HCT116 (cell line): ENCODE data around the gene TMTC2. TPM values are rescaled to one million over a fixed set of nuclear protein-coding genes. Genes with fewer than 3 reads are reported as not detected.

Experiments
- ATAC-seq: fragments of 200-7000 bp; cut with Tn5 transposase; 2 replicates; pipeline ENCODE4 v1.9.1; 2020; ENCODE audit warnings: mild to moderate bottlenecking, moderate library complexity
- BruUV-seq: library from RNA; stranded (reverse); fragments of 400-500 nt; replicated peaks from 2 replicates; lab custom pipeline; 2021; lab: Mats Ljungman, UMichigan
- CTCF ChIA-PET: fragments of 300-600 bp; sonication (Branson Sonifier 250); formaldehyde crosslinking; loops from one replicate; lab custom pipeline; 2021; ENCODE audit warnings: antibody characterized with exemption; lab: Charles Lee
- POLR2A ChIA-PET: fragments of 300-600, 350-600 bp; sonication (Branson Sonifier 250); formaldehyde crosslinking; loops from one replicate; lab custom pipeline; 2021; ENCODE audit warnings: antibody characterized with exemption; lab: Charles Lee
- RAD21 ChIA-PET, 2 experiments: fragments of 300-600 bp; sonication (Branson Sonifier 250); formaldehyde crosslinking; loops; one replicate each; lab custom pipeline; 2023; ENCODE audit warnings: low total read pairs in 2 of 2; ENCODE audit not compliant: uncharacterized antibody in 2 of 2, unreplicated experiment in 2 of 2, low non-redundant PET in 1 of 2; lab: Charles Lee
- DNase-seq: peaks from one replicate; pipeline ENCODE4 v3.0.0-alpha.2; 2010; ENCODE audit warnings: low read depth, low spot score
- H2AFZ ChIP-seq: fragments of 200-600 bp; shearing (Covaris generic), sonication (generic); 2 replicates; pipeline ENCODE4 v1.6.1; 2017; ENCODE audit warnings: low read depth, mixed run types, mixed read lengths, antibody characterized with exemption, low read length; ENCODE audit not compliant: poor library complexity, severe bottlenecking
- H3K27ac ChIP-seq: 2 replicates; pipeline ENCODE4 v1.5.1; 2012; ENCODE audit warnings: low read depth, low read length
- H3K27me3 ChIP-seq: fragments of 200-600 bp; sonication (generic); 2 replicates; pipeline ENCODE4 v1.6.1; 2016; ENCODE audit warnings: mixed run types, low read length, mixed read lengths; ENCODE audit not compliant: insufficient read depth
- H3K36me3 ChIP-seq, 2 experiments: fragments of 200-500 bp in 1 of 2; fragments of 200-600 bp in 1 of 2; sonication (Bioruptor generic) in 1 of 2; sonication (generic) in 1 of 2; 2 replicates each; pipeline versions ENCODE4 v1.5.1 to v1.6.1; 2014 to 2016; ENCODE audit warnings: low read length in 2 of 2, inconsistent platforms in 1 of 2, mixed read lengths in 1 of 2, mixed run types in 1 of 2; ENCODE audit not compliant: insufficient read depth in 2 of 2, control insufficient read depth in 1 of 2
- H3K4me1 ChIP-seq, 2 experiments: fragments of 200-600 bp in 1 of 2; sonication (generic) in 1 of 2; 2 replicates each; pipeline versions ENCODE4 v1.5.1 to v1.6.1; 2012 to 2017; ENCODE audit warnings: low read length in 2 of 2, inconsistent platforms in 1 of 2, mild to moderate bottlenecking in 1 of 2, mixed read lengths in 1 of 2, mixed run types in 1 of 2, moderate library complexity in 1 of 2; ENCODE audit not compliant: insufficient read depth in 2 of 2, control insufficient read depth in 1 of 2
- H3K4me2 ChIP-seq: fragments of 200-600 bp; sonication (generic); 2 replicates; pipeline ENCODE4 v1.6.1; 2017; ENCODE audit warnings: mixed run types, low read length, mixed read lengths
- H3K4me3 ChIP-seq, 2 experiments: fragments of 200-600 bp in 1 of 2; sonication (generic) in 1 of 2; replicated peaks in 1 of 2; 2 replicates each; pipeline ENCODE4 v1.5.1; 2011 to 2016; ENCODE audit warnings: low read length in 2 of 2, control low read depth in 1 of 2, low read depth in 1 of 2, mild to moderate bottlenecking in 1 of 2, mixed read lengths in 1 of 2, mixed run types in 1 of 2
- H3K79me2 ChIP-seq: fragments of 200-600 bp; sonication (generic); 2 replicates; pipeline ENCODE4 v1.6.1; 2017; ENCODE audit warnings: mild to moderate bottlenecking, mixed run types, low read length, moderate library complexity, mixed read lengths; ENCODE audit not compliant: insufficient read depth
- H3K9ac ChIP-seq: fragments of 200-600 bp; sonication (generic); 2 replicates; pipeline ENCODE4 v1.6.1; 2016; ENCODE audit warnings: low read length, mixed read lengths
- H3K9me2 ChIP-seq: fragments of 200-600 bp; sonication (generic), shearing (Covaris generic); 2 replicates; pipeline ENCODE4 v1.6.1; 2017; ENCODE audit warnings: mixed run types, mild to moderate bottlenecking, moderate library complexity; ENCODE audit not compliant: insufficient read depth
- H3K9me3 ChIP-seq, 2 experiments: fragments of 200-500 bp in 1 of 2; fragments of 200-600 bp in 1 of 2; sonication (Bioruptor generic) in 1 of 2; sonication (generic) in 1 of 2; 2 replicates each; pipeline ENCODE4 v1.6.1; 2014 to 2017; ENCODE audit warnings: low read length in 2 of 2, mixed read lengths in 2 of 2, inconsistent platforms in 1 of 2, low read depth in 1 of 2, mild to moderate bottlenecking in 1 of 2, mixed run types in 1 of 2, moderate library complexity in 1 of 2; ENCODE audit not compliant: control insufficient read depth in 1 of 2, insufficient read depth in 1 of 2
- H4K20me1 ChIP-seq: fragments of 200-600 bp; sonication (generic), shearing (Covaris generic); 2 replicates; pipeline ENCODE4 v1.6.1; 2017; ENCODE audit warnings: mixed run types, mild to moderate bottlenecking, moderate library complexity; ENCODE audit not compliant: insufficient read depth
- CBX3 ChIP-seq: IDR thresholded peaks from 2 replicates; pipeline ENCODE4 v1.6.1; 2012; ENCODE audit warnings: low read depth
- EGR1 ChIP-seq: IDR thresholded peaks from 2 replicates; pipeline ENCODE4 v1.6.1; 2012; ENCODE audit warnings: low read depth
- FOSL1 ChIP-seq: IDR thresholded peaks from 2 replicates; pipeline ENCODE4 v1.6.1; 2012; ENCODE audit warnings: low read depth
- POLR2A ChIP-seq: IDR thresholded peaks from 2 replicates; pipeline ENCODE4 v1.7.0; 2011; ENCODE audit warnings: borderline replicate concordance; ENCODE audit not compliant: insufficient read depth, insufficient read length; ENCODE audit errors: extremely low read depth
- RAD21 ChIP-seq: IDR thresholded peaks from 2 replicates; pipeline ENCODE4 v1.6.1; 2012; ENCODE audit warnings: low read depth, mild to moderate bottlenecking
- REST ChIP-seq: IDR thresholded peaks from 2 replicates; pipeline ENCODE4 v1.6.1; 2012; ENCODE audit warnings: low read depth
- ZFX ChIP-seq: fragments of 450-650 bp; IDR thresholded peaks from 2 replicates; pipeline ENCODE4 v1.6.1; 2017
- intact Hi-C: fragments of 100-400 bp; cut with micrococcal nuclease; formaldehyde crosslinking; loops from 2 replicates; pipeline ENCODE4 v1.10.0; 2022
- total RNA-seq: library from RNA; stranded (reverse); gene quantifications from one replicate; pipeline ENCODE4 v1.2.1, GENCODE V29; 2021; ENCODE audit not compliant: unreplicated experiment

The TMTC2 gene
- total RNA-seq, 1 experiment from 2014 or later, result 11.5 TPM

- no peak for ATAC-seq
- no peak overlapping the region for H3K4me2 ChIP-seq
These were observed 12.2 kb downstream of the TMTC2 start for GRCh38 chr12:82698708-82699564.

More at GRCh38 chr12:82698708-82699564, 12.2 kb downstream of the TMTC2 start:
- intact Hi-C loops, result no loop called here
- Histone ChIP-seq H3K9me3 (no peaks in the 10 kb centered on the region), H2AFZ (no peak overlapping the region), H3K27me3 (no peaks in the 10 kb centered on the region), H3K4me3 (no peak overlapping the region), H3K9ac (no peak overlapping the region), H3K9me2 (no peaks in the 10 kb centered on the region), H3K36me3 (no peaks in the 10 kb centered on the region), H3K4me1 (no peaks in the 10 kb centered on the region), H3K27ac (no peak overlapping the region), H3K79me2 (no peaks in the 10 kb centered on the region), H4K20me1 (no peaks in the 10 kb centered on the region)
- POLR2A ChIA-PET, result interaction anchor here (1.1 to 2.2 kb wide), 2 partner anchors 13 to 30 kb away, joined by 3 to 5 read pairs; partner anchors contain the start of gene TMTC2
- no peak for DNase-seq
- CTCF ChIA-PET, result no interaction called here
- RAD21 ChIA-PET, result no interaction called here
- no TSS peak for BruUV-seq
- TF ChIP-seq EGR1 (no peak), RAD21 (no peak), FOSL1 (no peak), CBX3 (no peak), ZFX (no peak), POLR2A (no peak), REST (no peak)
- TF ChIP-seq, all 23 proteins: peak for 0
